ENCODE measurements around the gene HSBP1. TPM values are rescaled to one million over a fixed set of nuclear protein-coding genes. Genes with fewer than 3 reads are reported as not detected.

HSBP1 gene
- total and polyA plus RNA-seq, 7 donors: 45.9 to 109 (median 71.7) TPM

DNA sequence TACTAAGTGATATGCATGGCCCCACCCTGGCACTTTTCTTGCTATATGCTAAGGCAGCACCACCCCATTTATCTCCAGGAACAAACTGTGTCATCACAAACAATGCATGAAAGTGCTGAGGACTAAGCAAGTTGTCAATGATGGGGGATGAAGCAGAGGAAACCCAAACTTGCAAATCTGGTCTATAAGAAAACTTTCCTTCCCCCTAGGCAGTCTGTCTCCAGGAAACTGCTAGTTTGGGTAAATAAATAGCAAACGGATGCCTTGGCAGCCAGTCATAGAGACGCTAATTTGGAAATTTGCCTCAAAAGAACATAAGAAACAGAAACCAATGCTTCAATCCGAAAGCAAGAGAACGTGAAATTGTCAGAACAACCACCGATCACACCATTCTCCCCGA is 5.6 kb upstream of the HSBP1 start:
- Histone ChIP-seq H3K27me3 (ENCODE audit: insufficient read depth in 3 of 3, low read length in 2 of 3) (no peaks in the 10 kb centered on the region), H3K27ac (no peak overlapping the region), H3K36me3 (ENCODE audit: insufficient read depth in 1 of 2, low read depth in 1 of 2) (peaks cover 0 to 1% of the 10 kb centered on the region in 2 donors), H3K4me1 (peaks cover 7% of the 10 kb centered on the region), H3K9me3 (no peaks in the 10 kb centered on the region), H3K4me3 (peak overlapping the region; percentile 23)
- 1 to 4% (median 2%) methylated on average over 6 of the region's 6 CpGs for WGBS, 3 donors
- no peak for ATAC-seq
- no peak for DNase-seq
- intact Hi-C loops (cut with DNase I): loop anchor here in 1 of 2 donors (10.0 kb wide), 1 partner anchor 117 kb away; no protein-coding TSS in a partner anchor
- no peak for TF ChIP-seq CTCF (IDR thresholded peaks at IDR 0.05)

- no peak for ATAC-seq
- DNase-seq: no peak
- Histone ChIP-seq H3K36me3 (ENCODE audit: insufficient read depth in 1 of 2, low read depth in 1 of 2) (no peaks in the 10 kb centered on the region), H3K4me3 (peak overlapping the region; percentile 23), H3K27me3 (ENCODE audit: insufficient read depth in 3 of 3, low read length in 2 of 3) (no peaks in the 10 kb centered on the region), H3K4me1 (peaks cover 7% of the 10 kb centered on the region), H3K9me3 (no peaks in the 10 kb centered on the region), H3K27ac (no peak overlapping the region)
- intact Hi-C loops (cut with DNase I): loop anchor here in 1 of 2 donors (10.0 kb wide), 1 partner anchor 118 kb away; no protein-coding TSS in a partner anchor
- TF ChIP-seq CTCF (IDR thresholded peaks at IDR 0.05): no peak
- WGBS, 3 donors: 17 to 19% (median 18%) methylated on average over 11 of the region's 11 CpGs
Observed at GRCh38 chr16:83802554-83803205, 5.1 kb upstream of the HSBP1 start.

- no peaks in the 10 kb centered on the region for H3K27me3 ChIP-seq (ENCODE audit: insufficient read depth in 3 of 3, low read length in 2 of 3)
- no peaks in the 10 kb centered on the region for H3K9me3 ChIP-seq
- no peak for TF ChIP-seq CTCF (IDR thresholded peaks at IDR 0.05)
- DNase-seq: no peak
- ATAC-seq: no peak
- intact Hi-C loops (cut with DNase I): loop anchor here in 1 of 2 donors (10.0 kb wide), 1 partner anchor 119 kb away; no protein-coding TSS in a partner anchor
- no peak overlapping the region for H3K27ac ChIP-seq
- whole genome bisulfite sequencing, 3 donors: 64 to 86% (median 82%) methylated on average over 3 of the region's 3 CpGs
- no peaks in the 10 kb centered on the region for H3K36me3 ChIP-seq (ENCODE audit: insufficient read depth in 1 of 2, low read depth in 1 of 2)
- H3K4me3 ChIP-seq: no peak overlapping the region
- peaks cover 10% of the 10 kb centered on the region for H3K4me1 ChIP-seq
Observed at GRCh38 chr16:83803811-83804210, 4.0 kb upstream of the HSBP1 start.

- no peaks in the 10 kb centered on the region for H3K27me3 ChIP-seq (ENCODE audit: insufficient read depth in 3 of 3, low read length in 2 of 3)
- H3K4me3 ChIP-seq: no peak overlapping the region
- no peak overlapping the region for H3K27ac ChIP-seq
- no peak for ATAC-seq
- H3K36me3 ChIP-seq (ENCODE audit: insufficient read depth in 1 of 2, low read depth in 1 of 2): peaks cover 0 to 5% of the 10 kb centered on the region in 2 donors
- H3K9me3 ChIP-seq: no peaks in the 10 kb centered on the region
- intact Hi-C loops (cut with DNase I): loop anchor here in 1 of 2 donors (10.0 kb wide), 1 partner anchor 120 kb away; no protein-coding TSS in a partner anchor
- DNase-seq: no peak
- 93 to 98% (median 97%) methylated on average over 5 of the region's 5 CpGs for WGBS, 3 donors
- H3K4me1 ChIP-seq: peaks cover 14% of the 10 kb centered on the region
- TF ChIP-seq CTCF (IDR thresholded peaks at IDR 0.05): no peak
Observed at GRCh38 chr16:83804366-83804765, 3.4 kb upstream of the HSBP1 start.

All from psoas muscle (tissue), 8 donors.